HG02763 (cell line): ENCODE measurements around the gene SYCP2L.
"Not testable (repeated sequence)": the region's sequence is repeated elsewhere in the genome, so short reads cannot be mapped to it uniquely, and the experiment has no call there.

Experiments
- ATAC-seq: cut with Tn5 transposase; IDR thresholded peaks from one replicate; pipeline ENCODE4 v1.9.1; 2021; ENCODE audit warnings: mild to moderate bottlenecking, moderate library complexity; ENCODE audit not compliant: unreplicated experiment

The SYCP2L gene

DNA sequence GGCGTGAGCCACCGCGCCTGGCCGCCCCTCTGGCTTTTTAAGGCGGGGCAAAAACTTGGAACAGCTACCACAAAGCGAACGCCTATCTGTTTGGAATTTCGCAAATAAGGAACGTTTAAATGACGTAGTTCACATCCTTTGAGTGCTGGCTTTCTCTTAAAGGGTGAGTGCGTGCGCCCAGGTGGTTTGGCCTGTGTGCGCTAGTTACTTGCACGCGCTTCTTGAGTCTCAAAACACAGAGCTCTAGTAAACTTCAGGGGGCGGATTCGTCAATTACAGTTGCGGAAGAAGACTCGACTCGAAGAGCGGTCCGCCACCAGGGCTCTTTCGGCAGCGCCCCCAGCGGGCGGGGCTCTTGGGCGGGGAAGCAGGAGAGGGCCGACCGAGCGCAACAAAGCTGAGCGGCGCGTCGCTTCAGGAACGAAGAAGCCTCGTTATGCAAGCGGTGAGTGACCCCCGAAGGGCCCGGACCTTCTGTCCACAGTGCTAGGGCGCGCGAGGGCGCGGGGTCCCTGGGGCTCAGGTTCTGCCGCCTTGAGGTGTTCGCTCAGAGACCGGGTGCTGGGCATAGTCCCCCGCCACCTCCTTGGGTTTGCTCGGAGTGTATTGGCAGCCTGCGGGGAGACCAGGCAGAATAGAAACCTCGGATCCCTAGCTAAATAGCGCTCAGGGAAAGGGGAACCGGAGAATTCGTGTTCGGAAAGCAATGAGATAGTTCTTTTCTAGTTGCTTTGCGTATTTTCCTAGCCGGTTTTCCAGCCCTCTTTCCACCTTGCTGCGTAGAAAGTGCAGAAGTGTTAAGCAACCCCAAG is at the start of gene SYCP2L:
Gene SYCP2L (plus strand): TSS at position 362 of the 812 bp plus-strand sequence. CDS start 75 bp downstream, at position 437.
- no peak for ATAC-seq

DNA sequence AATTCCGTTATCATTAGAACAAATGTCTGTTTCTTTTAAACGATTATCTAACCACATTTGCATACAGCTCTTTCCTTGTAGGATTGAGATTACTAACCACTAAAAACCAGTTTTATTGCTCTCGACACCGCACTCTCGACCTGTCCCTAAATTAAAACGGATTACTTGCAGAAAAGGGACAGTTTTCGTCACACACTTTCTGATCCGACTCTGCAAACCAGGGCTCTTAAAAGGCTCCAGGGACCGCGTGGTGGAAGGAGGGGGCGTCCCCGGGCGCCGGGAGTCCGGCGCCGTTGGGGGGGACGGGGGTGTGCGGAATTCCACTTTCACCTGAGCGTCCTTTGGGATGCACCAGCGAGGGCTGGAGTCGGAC is 49.2 kb upstream of the SYCP2L start:
- ATAC-seq = no peak

DNA sequence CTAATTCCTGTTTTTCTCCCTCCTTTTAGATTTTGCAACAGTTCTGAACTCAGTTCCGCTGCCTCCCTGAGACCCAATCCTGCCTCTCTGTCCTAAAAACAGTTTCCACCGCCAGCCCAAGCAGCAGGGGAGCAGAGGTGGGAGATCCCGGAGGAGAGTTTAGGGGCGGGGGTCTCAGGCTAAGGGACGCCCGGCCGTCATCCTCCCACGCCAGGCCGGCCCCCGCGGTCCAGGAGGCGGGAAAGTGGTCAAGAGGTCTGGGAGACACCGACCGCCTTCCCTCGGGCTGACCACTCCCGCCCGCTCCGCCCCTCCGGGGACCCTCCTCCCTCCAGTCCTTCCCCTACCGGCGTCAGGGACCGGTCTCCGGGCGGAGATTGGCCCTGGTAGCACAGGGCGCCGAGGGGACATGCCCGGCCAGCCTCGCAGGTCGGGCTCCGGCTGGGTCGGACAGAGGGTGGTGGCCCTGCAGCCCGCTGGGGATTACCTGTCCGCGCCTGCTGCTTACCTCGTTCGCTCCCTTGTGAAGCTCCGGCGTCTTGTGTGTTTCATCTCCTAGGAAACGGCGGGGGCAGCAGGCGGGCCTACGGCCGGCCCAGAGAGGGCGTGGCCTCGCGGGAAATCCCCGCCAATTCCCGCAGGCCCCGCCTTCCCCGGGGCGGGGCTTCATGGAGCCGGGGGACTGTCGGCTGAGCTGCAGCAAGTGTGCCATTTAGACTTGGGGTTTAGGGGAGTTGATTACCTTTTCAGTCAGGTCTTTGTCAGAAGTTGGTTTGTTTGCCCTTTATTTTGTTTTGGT is 48.7 kb upstream of the SYCP2L start, which contains the start of gene MAK:
Gene MAK (minus strand): TSS at position 545 of the 799 bp plus-strand sequence. CDS start 7,891 bp downstream, outside the sequence.
- peak; percentile 71 for ATAC-seq

DNA sequence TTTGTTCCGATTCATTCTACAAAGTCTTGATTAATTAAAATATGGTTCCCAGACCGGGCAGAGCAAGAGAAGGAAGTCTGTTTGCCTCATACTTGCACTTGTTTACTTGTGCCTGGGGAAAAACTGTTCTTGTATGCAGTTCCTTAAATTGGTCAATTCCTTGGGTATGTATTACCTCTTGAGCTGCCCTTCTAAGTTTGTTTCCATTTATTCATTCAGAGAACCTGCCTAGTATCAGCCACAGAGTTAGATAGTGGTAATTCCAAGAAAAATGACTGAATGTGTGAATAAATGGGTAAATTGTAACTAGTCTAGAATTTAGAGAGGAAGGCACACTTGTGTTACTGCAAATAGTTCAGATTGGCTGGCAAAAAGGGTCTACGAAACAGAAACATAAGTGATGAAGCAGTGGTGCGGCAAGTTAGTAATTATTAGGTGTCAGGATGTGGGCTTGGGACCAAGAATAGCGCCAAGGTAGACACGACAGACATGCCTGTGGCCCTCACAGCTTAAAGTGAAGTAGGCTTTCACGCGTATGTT is 48.0 kb upstream of the SYCP2L start:
- peak; percentile 63 for ATAC-seq

DNA sequence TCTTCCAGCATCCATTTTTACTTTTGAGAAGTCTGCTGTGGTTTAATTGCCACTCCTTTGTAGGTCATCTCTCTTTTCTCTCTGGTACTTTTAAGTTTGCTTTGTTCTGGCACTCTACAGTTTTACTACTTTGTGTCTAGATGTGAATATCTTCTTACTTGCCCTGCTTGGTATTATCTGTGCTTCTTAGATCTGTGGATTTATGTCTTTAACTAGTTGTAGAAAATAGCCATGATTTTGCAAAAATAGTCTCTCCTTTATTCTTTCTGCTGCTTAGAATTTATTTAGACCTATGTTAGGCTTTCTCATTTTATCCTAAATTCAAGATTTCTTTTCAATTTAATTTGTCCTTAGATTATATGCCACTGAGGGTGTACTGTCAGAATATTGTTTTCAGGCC is 43.3 kb upstream of the SYCP2L start:
- no peak for ATAC-seq

DNA sequence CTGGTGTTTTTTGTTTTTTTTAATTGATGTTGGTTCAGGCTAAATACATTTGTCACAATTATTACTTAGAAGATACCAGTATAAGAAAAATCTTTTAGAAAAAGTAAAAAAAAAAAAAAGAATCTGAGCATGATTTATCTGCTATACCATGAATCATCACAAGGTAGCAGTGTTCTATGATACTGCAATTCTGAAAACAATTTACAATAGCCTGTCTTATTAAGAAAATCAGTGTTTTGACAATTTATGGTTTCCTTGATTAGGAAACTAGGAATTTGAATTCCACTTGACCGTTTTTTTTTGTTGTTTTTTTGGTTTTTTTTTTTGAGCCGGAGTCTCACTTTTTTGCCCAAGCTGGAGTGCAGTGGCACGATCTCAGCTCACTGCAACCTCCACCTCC is 39.2 kb upstream of the SYCP2L start:
- no peak for ATAC-seq

DNA sequence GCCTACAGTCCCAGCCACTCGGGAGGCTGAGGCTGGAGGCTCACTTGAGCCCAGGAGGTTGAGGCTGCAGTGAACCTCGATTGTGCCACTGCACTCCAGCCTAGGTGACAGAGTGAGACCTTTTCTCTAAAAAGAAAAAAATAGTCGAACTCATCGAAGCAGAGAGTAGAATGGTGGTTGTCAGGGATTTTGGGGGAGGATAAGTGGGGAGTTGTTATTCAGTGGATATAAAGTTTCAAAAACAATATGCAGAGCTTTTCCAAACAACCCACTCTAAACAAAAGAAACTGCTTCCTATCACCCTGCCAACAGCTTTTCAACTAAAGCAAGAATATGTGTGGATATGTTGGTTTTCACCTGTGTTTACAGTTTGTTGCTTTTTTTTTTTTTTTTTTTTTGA is 37.0 kb upstream of the SYCP2L start:
- no peak for ATAC-seq

DNA sequence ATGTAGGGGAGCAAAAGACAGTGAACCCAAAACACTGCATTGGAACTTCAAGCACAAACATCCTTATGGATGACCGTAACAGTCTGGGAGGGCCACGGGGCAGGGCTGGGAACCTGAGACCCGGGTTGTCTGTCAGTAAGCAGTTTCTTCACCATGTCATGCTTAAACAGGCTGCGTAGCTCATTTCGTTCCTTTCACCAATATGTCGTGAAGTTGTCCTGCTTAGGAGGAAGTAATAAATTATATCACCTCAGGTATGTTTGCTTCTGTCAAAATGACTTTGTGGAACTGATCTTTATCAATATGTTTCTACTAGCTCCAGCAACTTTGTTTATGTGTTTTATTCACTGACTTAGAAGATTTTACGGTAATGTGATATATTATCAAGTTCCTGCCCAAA is 36.1 kb upstream of the SYCP2L start:
- no peak for ATAC-seq

DNA sequence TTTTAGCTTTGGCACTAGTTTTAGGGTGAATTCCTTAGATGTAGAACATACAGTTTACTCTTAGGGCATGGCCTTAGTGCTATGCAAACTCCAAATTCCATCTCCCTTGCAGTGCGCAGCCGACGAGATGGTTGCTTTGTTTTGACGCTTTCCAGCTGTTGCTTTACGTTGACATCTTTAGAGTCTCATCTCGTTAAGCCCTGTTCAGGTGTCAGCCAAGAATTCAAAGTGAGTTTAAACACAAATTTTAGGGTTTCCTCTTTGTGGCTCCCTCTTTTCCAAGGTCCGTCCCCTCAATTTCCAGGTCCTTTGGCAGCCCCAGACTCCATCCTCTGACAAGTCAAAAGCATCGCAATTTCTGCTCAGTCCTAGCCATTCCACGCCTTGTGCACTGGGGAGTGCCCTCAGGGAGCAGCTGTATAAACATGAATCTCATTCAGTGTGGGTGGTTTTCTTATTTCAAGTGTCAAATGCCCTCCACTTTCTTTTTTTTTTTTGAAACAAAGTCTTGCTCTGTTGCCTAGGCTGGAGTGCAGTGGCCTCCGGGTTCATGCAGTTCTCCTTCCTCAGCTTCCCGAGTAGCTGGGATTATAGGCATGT is 34.4 kb upstream of the SYCP2L start:
- no peak for ATAC-seq

DNA sequence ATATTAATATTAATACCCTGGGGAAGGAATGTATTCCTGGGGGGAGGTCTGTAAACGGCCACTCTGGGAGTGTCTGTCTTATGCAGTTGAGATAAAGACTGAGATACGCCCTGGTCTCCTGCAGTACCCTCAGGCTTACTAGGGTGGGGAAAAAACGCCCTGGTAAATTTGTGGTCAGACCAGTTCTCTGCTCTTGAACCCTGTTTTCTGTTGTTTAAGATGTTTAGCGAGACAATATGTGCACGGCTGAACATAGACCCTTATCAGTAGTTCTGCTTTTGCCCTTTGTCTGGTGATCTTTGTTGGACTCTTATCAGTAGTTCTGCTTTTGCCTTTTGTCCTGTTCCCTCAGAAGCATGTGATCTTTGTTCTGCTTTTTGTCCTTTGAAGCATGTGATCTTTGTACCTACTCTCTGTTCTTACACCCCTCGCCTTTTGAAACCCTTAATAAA is 33.0 kb upstream of the SYCP2L start:
- ATAC-seq = not testable (repeated sequence)

DNA sequence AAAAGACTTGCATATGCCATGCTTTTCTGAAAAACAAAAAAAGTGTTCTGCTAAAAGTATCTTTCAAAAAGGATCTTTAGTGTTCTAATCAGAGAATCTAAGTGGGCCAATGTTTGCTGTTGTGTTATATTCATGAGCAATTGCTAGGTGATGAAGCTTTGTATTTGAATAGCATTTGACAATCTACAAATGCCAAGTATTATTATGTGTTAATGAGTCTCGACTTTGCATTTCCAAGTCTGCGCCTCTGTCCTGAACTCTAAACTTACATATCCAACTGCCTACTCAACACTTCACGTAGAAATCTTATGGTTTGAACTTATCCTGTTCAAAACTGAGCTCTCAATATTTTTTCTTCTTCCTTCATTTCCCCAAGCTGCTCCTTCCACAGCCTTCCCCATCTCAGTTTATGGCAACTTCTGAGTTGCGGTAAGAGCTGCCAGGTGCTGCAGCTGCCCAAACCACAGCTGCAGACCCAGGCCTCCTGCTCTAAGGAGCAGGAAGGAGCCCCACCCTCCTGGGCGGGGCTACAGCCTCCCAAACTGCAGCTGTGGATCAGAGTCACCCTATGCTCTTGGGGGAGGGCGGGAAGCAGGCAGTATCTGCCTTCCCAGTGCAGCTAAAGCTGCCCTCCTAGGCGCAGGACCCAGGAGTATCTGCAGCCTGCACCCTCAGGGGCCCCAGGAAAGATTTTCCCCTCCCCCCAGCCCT is 31.8 kb upstream of the SYCP2L start:
- ATAC-seq = no peak

DNA sequence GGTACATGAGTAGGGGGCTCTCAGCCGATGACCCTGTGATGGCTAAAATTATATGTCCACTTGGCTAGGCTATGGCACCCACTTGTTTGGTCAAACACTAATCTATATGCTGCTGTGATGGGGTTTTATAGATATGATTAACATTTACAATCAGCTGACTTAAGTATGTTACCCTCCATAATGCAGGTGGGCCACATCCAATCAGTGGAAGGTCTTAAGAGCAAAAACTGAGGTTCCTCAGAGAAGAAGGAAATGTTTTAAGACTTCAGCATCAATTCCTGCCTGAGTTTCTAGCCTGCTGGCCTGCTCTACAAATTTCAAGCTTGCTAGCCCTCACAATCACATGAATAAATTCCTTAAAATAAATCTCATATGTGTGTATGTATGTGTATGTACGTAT is 29.6 kb upstream of the SYCP2L start:
- no peak for ATAC-seq

DNA sequence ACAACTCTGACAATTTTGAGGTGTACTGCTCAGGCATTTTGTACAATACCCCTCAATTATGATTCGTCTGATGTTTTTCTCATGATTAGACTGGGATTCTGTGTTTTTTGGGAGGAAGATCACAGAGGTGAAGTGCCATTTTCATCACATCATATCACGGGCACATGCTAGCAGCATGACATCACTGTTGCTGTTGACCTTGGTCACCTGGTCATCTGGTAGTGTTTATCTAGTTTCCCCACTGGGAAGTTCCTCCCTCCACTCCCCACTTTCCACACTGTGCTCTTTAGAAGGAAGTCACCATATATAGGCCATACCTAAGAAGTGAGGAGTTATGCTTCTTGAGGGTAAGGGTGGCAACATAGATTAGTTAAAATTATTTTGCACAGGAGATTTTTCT is 25.8 kb upstream of the SYCP2L start:
- ATAC-seq = no peak

DNA sequence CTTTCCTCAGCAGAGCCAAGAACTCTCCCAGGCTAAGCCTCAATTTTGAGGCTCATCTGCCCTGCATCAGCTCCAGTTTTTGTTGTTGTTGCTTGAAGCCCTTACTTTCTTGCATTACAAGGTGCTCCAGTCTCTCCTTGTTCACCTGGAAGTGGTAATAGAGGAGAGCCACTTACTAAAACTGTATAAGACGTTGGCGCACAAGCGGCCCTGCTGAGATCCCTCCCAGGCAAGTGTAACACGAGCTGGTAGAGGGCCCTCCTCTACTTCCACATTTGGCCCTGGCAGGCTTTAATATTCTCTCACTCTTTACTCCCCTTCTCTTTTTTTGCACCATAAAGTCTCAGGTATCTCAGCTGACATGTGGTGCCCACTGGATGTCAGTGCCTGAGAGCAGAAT is 24.5 kb upstream of the SYCP2L start:
- ATAC-seq = no peak

DNA sequence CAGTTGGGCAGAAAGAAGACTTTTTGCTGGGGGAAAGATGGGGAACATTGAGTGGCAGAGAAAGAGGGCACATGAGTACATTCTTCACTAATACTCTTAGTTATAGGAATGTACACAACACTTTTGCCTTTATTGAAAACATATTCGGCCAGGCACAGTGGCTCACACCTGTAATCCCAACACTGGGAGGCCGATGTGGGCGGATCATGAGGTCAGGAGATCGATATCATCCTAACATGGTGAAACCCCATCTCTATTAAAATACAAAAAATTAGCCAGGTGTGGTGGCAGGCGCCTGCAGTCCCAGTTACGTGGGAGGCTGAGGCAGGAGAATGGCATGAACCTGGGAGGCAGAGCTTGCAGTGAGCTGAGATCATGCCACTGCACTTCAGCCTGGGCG is 23.8 kb upstream of the SYCP2L start:
- ATAC-seq = not testable (repeated sequence)

DNA sequence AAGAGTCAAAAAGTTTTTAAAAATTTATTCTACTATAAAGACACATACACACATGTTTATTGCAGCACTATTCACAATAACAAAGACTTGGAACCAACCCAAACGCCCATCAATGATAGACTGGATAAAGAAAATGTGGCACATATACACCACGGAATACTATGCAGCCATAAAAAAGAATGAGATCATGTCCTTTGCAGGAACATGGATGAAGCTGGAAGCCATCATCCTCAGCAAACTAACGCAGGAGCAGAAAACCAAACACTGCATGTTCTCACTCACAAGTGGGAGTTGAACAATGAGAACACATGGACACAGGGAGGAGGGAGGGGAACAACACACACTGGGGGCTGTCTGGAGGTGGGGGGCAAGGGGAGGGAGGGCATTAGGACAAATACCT is 20.1 kb upstream of the SYCP2L start:
- not testable (repeated sequence) for ATAC-seq

DNA sequence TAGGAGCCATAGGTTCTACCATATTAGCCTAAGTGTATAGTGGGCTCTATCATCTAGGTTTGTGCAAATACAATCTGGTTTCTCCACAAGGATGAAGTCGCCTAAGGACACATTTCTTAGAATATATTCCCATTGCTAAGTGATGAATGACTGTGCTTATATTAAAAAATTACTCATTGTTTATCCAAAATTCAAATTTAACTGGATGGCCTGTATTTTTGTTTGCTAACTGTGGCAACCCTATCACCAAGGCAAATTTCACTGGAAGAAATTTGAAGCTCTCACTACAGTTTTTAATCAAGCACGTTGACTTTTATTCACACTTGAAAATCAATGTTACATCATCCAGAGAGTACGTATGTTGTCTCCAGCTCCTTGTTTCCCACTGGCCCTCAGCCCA is 18.9 kb upstream of the SYCP2L start:
- no peak for ATAC-seq

DNA sequence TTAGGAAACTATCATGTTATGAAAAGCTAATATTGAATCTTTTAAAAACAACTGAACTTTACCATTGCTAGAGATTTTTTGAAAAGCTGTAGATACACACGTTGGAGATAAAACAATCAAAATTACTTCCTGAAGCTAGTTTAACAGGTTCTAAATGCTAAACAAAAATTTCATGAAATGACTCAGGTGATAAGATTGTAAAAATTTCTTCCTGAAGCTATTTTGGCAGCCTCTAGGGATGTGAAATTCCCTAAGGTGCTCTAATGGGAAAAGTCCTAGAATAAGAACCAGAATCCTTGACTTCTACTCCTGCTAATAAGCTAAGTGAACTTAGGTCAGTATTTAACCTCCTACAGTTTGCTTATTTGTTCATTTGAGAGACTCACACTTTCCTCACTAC is 13.5 kb upstream of the SYCP2L start:
- ATAC-seq = no peak

DNA sequence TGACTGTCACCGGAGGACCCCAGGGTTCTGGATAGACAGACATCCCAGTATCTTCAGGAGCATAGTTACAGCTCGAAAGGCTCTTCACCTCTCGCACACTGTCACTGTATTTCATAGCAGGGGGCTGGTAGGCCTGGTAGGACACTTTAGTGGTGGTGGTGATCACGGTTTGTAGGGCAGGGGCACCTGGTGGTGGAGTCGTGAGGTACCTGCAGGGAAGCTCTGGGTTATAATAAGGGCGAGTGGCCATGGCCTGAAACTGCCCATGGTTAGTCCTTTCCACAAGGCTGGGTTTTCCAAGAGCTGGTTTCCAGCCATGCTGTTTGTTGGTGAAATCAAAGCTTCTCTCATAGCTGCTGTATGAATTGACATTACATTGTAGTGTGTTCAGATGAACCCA is 12.6 kb upstream of the SYCP2L start:
- ATAC-seq = no peak

DNA sequence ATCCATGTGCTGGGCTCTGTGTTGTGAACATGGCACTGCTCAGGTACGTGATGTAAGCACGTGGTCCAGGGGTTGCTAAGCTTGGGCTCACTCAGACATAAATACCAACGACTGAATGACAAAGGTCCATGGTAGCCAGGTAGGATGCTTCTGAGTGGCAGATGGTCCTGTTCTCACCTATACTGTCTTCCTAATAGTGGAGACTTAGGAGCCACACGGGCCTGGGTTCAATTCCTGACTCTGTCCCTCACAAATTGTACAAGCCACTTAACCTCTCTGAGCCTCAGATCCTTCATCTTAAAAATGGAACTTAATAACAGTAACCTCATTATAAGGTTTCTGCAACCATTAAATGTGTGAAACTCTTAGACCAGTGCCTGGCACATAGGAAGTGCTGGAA is 11.8 kb upstream of the SYCP2L start:
- ATAC-seq = no peak

DNA sequence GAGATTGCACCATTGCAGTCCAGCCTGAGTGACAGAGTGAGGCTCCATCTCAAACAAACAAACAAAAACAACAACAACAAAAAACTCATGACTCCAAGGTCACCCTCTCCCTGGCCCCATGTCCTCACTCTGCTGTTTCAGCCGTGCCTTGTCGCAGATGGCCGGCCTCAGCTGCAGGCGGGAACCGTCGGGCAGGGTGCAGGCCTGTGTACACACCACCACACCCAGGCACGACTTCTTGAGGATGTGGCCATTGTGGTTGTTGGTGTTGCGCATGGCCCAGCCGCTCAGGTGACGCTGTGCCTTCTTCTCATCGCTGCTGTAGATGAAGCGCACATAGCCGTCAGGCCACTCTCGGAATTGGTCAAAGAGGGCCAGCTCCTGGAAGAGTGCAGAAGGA is 9.8 kb upstream of the SYCP2L start:
- ATAC-seq = no peak
